ENCODE measurements around the gene RNASEH2A. TPM values are rescaled to one million over a fixed set of nuclear protein-coding genes. Genes with fewer than 3 reads are reported as not detected.

RNASEH2A gene
- total RNA-seq, 1 donor from 2014 or later, result 62.7 TPM

DNA sequence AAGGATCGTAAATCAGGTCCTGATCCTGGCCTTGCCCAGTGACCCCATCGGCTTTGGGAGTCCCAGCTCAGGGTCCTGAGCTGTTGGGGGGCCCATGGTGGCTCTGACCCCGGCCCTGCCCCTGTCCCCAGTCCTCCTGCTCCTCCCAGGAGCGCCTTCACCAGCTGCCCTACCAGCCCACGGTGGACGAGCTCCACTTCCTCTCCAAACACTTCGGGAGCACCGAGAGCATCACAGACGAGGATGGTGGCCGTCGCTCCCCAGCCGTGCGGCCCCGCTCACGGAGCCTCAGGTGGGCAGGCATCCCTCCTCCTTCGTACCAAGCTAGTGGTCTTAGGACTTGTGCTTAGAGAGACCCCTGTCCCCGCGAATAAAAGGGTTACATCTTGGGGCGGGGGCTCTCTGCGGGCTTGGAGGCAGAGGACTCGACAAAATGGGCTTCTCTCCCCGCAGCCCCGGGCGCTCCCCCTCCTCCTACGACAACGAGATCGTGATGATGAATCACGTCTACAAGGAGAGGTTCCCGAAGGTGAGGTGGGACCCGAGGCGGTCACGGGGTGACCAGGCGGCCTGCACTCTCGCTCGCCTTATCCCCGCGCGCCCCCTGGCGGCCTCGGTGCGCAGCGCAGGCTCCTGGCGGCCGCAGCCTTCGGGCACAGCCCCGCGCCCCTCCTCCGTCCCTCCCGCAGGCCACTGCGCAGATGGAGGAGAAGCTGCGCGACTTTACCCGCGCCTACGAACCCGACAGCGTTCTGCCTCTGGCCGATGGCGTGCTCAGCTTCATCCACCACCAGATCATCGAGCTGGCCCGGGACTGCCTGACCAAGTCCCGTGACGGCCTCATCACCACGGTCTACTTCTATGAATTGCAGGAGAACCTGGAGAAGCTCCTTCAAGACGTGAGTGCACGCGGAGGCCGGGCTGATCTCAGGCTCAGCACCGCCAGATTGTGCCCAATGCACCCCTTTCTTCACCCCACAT lies 41.1 kb downstream of the RNASEH2A start:
- DNase-seq (ENCODE audit: low read depth), result peak; percentile 13

DNA sequence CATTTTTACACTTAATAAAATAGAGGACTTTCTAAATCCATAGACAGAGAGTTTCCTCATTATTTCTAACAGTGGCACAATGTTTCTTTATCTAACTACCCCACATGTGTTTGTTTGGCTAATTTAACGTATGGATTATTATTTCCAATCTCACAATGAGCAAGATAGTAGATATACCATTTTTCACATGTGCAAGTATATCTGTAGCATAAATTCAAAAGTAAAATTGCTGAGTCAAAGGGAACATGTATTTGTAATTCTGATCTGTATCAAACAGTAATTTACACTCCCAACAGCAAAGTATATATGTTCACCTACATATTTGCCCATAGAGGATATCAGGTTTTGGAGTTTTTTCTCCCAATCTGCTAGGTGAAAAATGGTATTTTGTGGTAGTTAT lies 50.3 kb downstream of the RNASEH2A start:
- DNase-seq (ENCODE audit: low read depth), result no peak
- no peak overlapping the region for H3K4me3 ChIP-seq (ENCODE audit: low read depth, low read length)
- TF ChIP-seq, protein P1, sequence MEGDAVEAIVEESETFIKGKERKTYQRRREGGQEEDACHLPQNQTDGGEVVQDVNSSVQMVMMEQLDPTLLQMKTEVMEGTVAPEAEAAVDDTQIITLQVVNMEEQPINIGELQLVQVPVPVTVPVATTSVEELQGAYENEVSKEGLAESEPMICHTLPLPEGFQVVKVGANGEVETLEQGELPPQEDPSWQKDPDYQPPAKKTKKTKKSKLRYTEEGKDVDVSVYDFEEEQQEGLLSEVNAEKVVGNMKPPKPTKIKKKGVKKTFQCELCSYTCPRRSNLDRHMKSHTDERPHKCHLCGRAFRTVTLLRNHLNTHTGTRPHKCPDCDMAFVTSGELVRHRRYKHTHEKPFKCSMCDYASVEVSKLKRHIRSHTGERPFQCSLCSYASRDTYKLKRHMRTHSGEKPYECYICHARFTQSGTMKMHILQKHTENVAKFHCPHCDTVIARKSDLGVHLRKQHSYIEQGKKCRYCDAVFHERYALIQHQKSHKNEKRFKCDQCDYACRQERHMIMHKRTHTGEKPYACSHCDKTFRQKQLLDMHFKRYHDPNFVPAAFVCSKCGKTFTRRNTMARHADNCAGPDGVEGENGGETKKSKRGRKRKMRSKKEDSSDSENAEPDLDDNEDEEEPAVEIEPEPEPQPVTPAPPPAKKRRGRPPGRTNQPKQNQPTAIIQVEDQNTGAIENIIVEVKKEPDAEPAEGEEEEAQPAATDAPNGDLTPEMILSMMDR (conservative IDR thresholded peaks at IDR 0.05; ENCODE audit: low read depth, low read length), result no peak

More for the DNA sequence above, 41.1 kb downstream of the RNASEH2A start:
- H3K4me3 ChIP-seq (ENCODE audit: low read depth, low read length), result peak overlapping the region; percentile 42
- TF ChIP-seq, protein P1 (conservative IDR thresholded peaks at IDR 0.05; ENCODE audit: low read depth, low read length), result peak; percentile 91

DNA sequence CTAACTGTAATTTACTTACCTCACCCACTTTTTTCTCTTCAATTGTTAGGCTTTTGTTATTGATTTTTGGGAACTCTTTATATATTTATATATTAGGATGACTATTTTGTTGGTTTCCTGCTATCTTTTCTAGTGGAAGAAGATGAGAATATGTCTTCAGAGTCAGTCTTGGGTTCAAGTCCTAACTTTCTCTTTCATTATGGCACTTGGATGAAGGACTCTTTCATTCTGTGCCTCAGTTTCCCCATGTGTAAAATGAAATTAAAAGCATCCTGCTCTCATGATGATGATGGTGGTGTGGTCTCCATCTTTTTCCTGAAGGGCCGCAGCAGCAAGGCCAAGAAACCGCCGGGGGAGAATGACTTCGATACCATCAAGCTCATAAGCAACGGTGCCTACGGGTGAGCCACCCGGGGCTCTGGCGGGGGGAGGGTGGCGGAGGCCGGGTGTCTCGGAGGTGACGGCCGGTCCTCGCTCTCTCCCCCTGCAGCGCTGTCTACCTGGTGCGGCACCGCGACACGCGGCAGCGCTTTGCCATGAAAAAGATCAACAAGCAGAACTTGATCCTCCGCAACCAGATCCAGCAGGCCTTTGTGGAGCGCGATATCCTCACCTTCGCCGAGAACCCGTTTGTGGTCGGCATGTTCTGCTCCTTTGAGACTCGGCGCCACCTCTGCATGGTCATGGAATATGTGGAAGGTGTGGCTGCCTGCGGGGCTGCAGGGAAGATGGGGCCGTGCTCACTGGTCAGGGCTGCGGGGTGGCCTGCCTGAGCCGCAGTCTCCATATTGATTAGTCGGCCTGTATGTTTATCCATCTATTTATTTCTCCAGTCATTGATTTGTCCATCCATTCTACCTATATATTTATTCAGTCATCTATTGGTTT lies 51.9 kb downstream of the RNASEH2A start:
- DNase-seq (ENCODE audit: low read depth), result no peak
- TF ChIP-seq, protein P1 (conservative IDR thresholded peaks at IDR 0.05; ENCODE audit: low read depth, low read length), result no peak
- H3K4me3 ChIP-seq (ENCODE audit: low read depth, low read length), result no peak overlapping the region

DNA sequence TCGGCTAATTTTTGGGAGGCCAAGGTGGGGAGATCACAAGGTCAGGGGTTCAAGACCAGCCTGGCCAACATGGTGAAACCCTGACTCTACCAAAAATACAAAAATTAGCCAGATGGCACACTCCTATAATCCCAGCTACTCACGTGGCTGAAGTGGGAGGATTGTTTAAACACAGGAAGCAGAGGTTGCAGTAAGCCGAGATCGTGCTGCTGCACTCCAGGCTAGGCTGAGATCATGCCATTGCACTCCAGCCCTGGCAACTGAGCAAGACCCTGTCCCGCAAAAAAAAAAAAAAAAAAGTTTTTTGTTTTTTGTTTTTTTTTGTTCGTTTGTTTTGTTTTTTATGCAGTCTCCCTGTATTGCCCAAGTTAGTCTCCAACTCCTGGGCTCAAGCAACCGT lies 53.2 kb downstream of the RNASEH2A start:
- TF ChIP-seq, protein P1 (conservative IDR thresholded peaks at IDR 0.05; ENCODE audit: low read depth, low read length), result no peak
- DNase-seq (ENCODE audit: low read depth), result no peak
- no peak overlapping the region for H3K4me3 ChIP-seq (ENCODE audit: low read depth, low read length)

Other genes starting within 250 kb of the RNASEH2A start
- 1.2 and 2.0 TPM in 2 replicates for gene ZNF490, start 195.8 kb upstream of the RNASEH2A start, total RNA-seq
- 4.1 and 5.5 TPM in 2 replicates for gene ZNF791, start 195.7 kb upstream of the RNASEH2A start, total RNA-seq
- 41.7 and 64.2 TPM in 2 replicates for gene MAN2B1, start 139.8 kb upstream of the RNASEH2A start, total RNA-seq
- gene WDR83, start 139.8 kb upstream of the RNASEH2A start, total RNA-seq, result 3.6 and 10.8 TPM in 2 replicates
- gene DHPS, start 124.7 kb upstream of the RNASEH2A start, total RNA-seq, result 108 and 134 TPM in 2 replicates
- not detected in 2 replicates for gene GNG14, start 118.6 kb upstream of the RNASEH2A start, total RNA-seq
- gene FBXW9, start 110.0 kb upstream of the RNASEH2A start, total RNA-seq, result 18.5 and 21.3 TPM in 2 replicates
- gene TNPO2, start 82.7 kb upstream of the RNASEH2A start, total RNA-seq, result 21.9 and 33.3 TPM in 2 replicates
- gene TRIR, start 71.9 kb upstream of the RNASEH2A start, total RNA-seq, result 430 and 635 TPM in 2 replicates
- 86.6 and 151 TPM in 2 replicates for gene GET3, start 69.1 kb upstream of the RNASEH2A start, total RNA-seq
- not detected in 2 replicates for gene BEST2, start 54.8 kb upstream of the RNASEH2A start, total RNA-seq
- gene HOOK2, start 31.0 kb upstream of the RNASEH2A start, total RNA-seq, result 12.3 and 26.3 TPM in 2 replicates
- gene JUNB, start 15.1 kb upstream of the RNASEH2A start, total RNA-seq, result 127 and 251 TPM in 2 replicates
- 463 and 571 TPM in 2 replicates for gene PRDX2, start 4.8 kb upstream of the RNASEH2A start, total RNA-seq
- not detected in 2 replicates for gene THSD8, start 4.5 kb upstream of the RNASEH2A start, total RNA-seq
- gene RTBDN, start 28.0 kb downstream of the RNASEH2A start, total RNA-seq, result not detected in 2 replicates
- gene MAST1, start 31.9 kb downstream of the RNASEH2A start, total RNA-seq, result 0.22 and 1.5 TPM in 2 replicates
- gene DNASE2, start 74.9 kb downstream of the RNASEH2A start, total RNA-seq, result 21.0 and 24.0 TPM in 2 replicates
- gene KLF1, start 80.6 kb downstream of the RNASEH2A start, total RNA-seq, result 0.51 TPM in 1 of 2 replicates, not detected in the other
- 43.4 and 49.1 TPM in 2 replicates for gene GCDH, start 84.6 kb downstream of the RNASEH2A start, total RNA-seq
- 0.22 and 1.3 TPM in 2 replicates for gene SYCE2, start 112.7 kb downstream of the RNASEH2A start, total RNA-seq
- 89.1 and 101 TPM in 2 replicates for gene FARSA, start 127.1 kb downstream of the RNASEH2A start, total RNA-seq
- 1,613 and 1,812 TPM in 2 replicates for gene CALR, start 132.0 kb downstream of the RNASEH2A start, total RNA-seq
- gene RAD23A, start 139.3 kb downstream of the RNASEH2A start, total RNA-seq, result 108 and 129 TPM in 2 replicates
- gene GADD45GIP1, start 150.6 kb downstream of the RNASEH2A start, total RNA-seq, result 87.2 and 105 TPM in 2 replicates
- 0.06 and 0.07 TPM in 2 replicates for gene DAND5, start 163.0 kb downstream of the RNASEH2A start, total RNA-seq
- 1.7 TPM in 1 of 2 replicates, not detected in the other for gene NFIX, start 188.9 kb downstream of the RNASEH2A start, total RNA-seq